Prostate gland (tissue), 2 donors: ENCODE data around the gene HYOU1. TPM values are rescaled to one million over a fixed set of nuclear protein-coding genes. Genes with fewer than 3 reads are reported as not detected.

Source experiments
- DNase-seq: peaks from one replicate; pipeline ENCODE4 v3.0.0-alpha.2; 2019; ENCODE audit warnings: low spot score
- H3K27ac ChIP-seq, 2 donors: fragments of 200-600 bp; sonication (generic); 2 replicates each; pipeline ENCODE4 v1.5.1; 2017 to 2019
- H3K27me3 ChIP-seq: fragments of 200-600 bp; sonication (generic); replicated peaks from 2 replicates; pipeline ENCODE4 v1.5.1; 2019; ENCODE audit not compliant: insufficient read depth
- H3K36me3 ChIP-seq, 2 donors: fragments of 200-600 bp; sonication (generic); 1 replicate in 1 of 2; 2 replicates in 1 of 2; pipeline versions ENCODE4 v1.5.1 to v1.8.1; 2017 to 2019
- H3K4me1 ChIP-seq: fragments of 200-600 bp; sonication (generic); replicated peaks from 2 replicates; pipeline ENCODE4 v1.5.1; 2019
- H3K4me3 ChIP-seq, 2 donors: fragments of 200-600 bp; sonication (generic); 2 replicates each; pipeline ENCODE4 v1.5.1; 2017 to 2019
- H3K9me3 ChIP-seq: fragments of 200-600 bp; sonication (generic); 2 replicates; pipeline ENCODE4 v1.5.1; 2017
- CTCF ChIP-seq, 4 experiments: fragments of 200-600 bp in 2 of 4; fragments of 450-650 bp in 2 of 4; sonication (generic) in 2 of 4; IDR thresholded peaks; 1 replicate in 3 of 4; 2 replicates in 1 of 4; pipeline ENCODE4 v1.5.1; 2016 to 2019; ENCODE audit warnings: antibody characterized with exemption in 4 of 4, mild to moderate bottlenecking in 2 of 4, moderate library complexity in 2 of 4
- POLR2A ChIP-seq: fragments of 450-650 bp; IDR thresholded peaks from one replicate; pipeline ENCODE4 v1.6.1; 2016; ENCODE audit warnings: antibody characterized with exemption, mild to moderate bottlenecking
- POLR2AphosphoS5 ChIP-seq: sonication (generic); formaldehyde crosslinking; IDR thresholded peaks from one replicate; pipeline ENCODE4 v1.6.1; 2017; ENCODE audit warnings: antibody characterized with exemption
- WGBS: methylation state at CpG from one replicate; pipeline ENCODE4 v1.1.5; 2018; 5-methylcytosine and 5-hydroxymethylcytosine counted together
- intact Hi-C: fragments of 100-400 bp; cut with DNase I; formaldehyde crosslinking; loops from one replicate; pipeline ENCODE4 v1.14.2; 2022
- total RNA-seq, 2 donors: library from RNA; depleted of rRNA; stranded (reverse); fragments of >200 nt; gene quantifications; one replicate each; pipeline ENCODE4 v1.1.0, GENCODE V29; 2016

The HYOU1 gene
- total RNA-seq, 2 donors from 2014 or later: 115 to 149 TPM

- Histone ChIP-seq H3K9me3 (no peaks in the 10 kb centered on the region), H3K36me3 (no peaks in the 10 kb centered on the region), H3K4me1 (peaks cover 10% of the 10 kb centered on the region), H3K27me3 (no peaks in the 10 kb centered on the region), H3K27ac (no peak overlapping the region), H3K4me3 (no peak overlapping the region)
- no peak for TF ChIP-seq POLR2AphosphoS5
- no peak for TF ChIP-seq POLR2A
- TF ChIP-seq CTCF (IDR thresholded peaks at IDR 0.05): no peak
- WGBS: 74% methylated on average over 9 of the region's 9 CpGs
- DNase-seq: no peak
- intact Hi-C loops: loop anchor here (5.0 kb wide), 1 partner anchor 106 kb away; no protein-coding TSS in a partner anchor
Observed at GRCh38 chr11:119091178-119091577, 34.2 kb upstream of the HYOU1 start.

GRCh38 chr11:119089319-119089718 lies 32.3 kb upstream of the HYOU1 start:
- no peaks in the 10 kb centered on the region for H3K27me3 ChIP-seq
- H3K4me1 ChIP-seq: peaks cover 13% of the 10 kb centered on the region
- H3K4me3 ChIP-seq: no peak overlapping the region
- DNase-seq: no peak
- TF ChIP-seq POLR2AphosphoS5 (no peak), CTCF (IDR thresholded peaks at IDR 0.05) (no peak), POLR2A (no peak)
- intact Hi-C loops: no loop called here
- H3K27ac ChIP-seq: no peak overlapping the region
- 80% methylated on average over 1 of the region's 1 CpG for WGBS
- H3K36me3 ChIP-seq: no peaks in the 10 kb centered on the region
- H3K9me3 ChIP-seq: no peaks in the 10 kb centered on the region

GRCh38 chr11:119088406-119088805 lies 31.4 kb upstream of the HYOU1 start:
- WGBS: 95% methylated on average over 9 of the region's 9 CpGs
- intact Hi-C loops: no loop called here
- no peak for DNase-seq
- H3K27ac ChIP-seq: no peak overlapping the region
- no peaks in the 10 kb centered on the region for H3K9me3 ChIP-seq
- peaks cover 9% of the 10 kb centered on the region for H3K4me1 ChIP-seq
- no peaks in the 10 kb centered on the region for H3K27me3 ChIP-seq
- TF ChIP-seq CTCF (IDR thresholded peaks at IDR 0.05) (no peak), POLR2A (no peak), POLR2AphosphoS5 (no peak)
- no peaks in the 10 kb centered on the region for H3K36me3 ChIP-seq
- no peak overlapping the region for H3K4me3 ChIP-seq

GRCh38 chr11:119087747-119088241 lies 30.8 kb upstream of the HYOU1 start:
- intact Hi-C loops: no loop called here
- no peaks in the 10 kb centered on the region for H3K27me3 ChIP-seq
- H3K4me1 ChIP-seq: peaks cover 4% of the 10 kb centered on the region
- no peaks in the 10 kb centered on the region for H3K9me3 ChIP-seq
- TF ChIP-seq POLR2AphosphoS5: no peak
- no peak for TF ChIP-seq CTCF (IDR thresholded peaks at IDR 0.05)
- TF ChIP-seq POLR2A: no peak
- DNase-seq: no peak
- 94% methylated on average over 2 of the region's 2 CpGs for WGBS
- no peak overlapping the region for H3K27ac ChIP-seq
- H3K4me3 ChIP-seq: no peak overlapping the region
- no peaks in the 10 kb centered on the region for H3K36me3 ChIP-seq

GRCh38 chr11:119087123-119087522 lies 30.1 kb upstream of the HYOU1 start:
- WGBS: 85% methylated on average over 6 of the region's 6 CpGs
- TF ChIP-seq CTCF (IDR thresholded peaks at IDR 0.05): no peak
- no peak for TF ChIP-seq POLR2AphosphoS5
- TF ChIP-seq POLR2A: no peak

More at GRCh38 chr11:119087123-119087522, 30.1 kb upstream of the HYOU1 start:
- Histone ChIP-seq H3K36me3 (no peaks in the 10 kb centered on the region), H3K27ac (no peak overlapping the region), H3K4me1 (peaks cover 4% of the 10 kb centered on the region), H3K4me3 (no peak overlapping the region), H3K27me3 (no peaks in the 10 kb centered on the region), H3K9me3 (no peaks in the 10 kb centered on the region)
- intact Hi-C loops: no loop called here
- no peak for DNase-seq
